ENCODE data around the gene ABCD3.

DNA sequence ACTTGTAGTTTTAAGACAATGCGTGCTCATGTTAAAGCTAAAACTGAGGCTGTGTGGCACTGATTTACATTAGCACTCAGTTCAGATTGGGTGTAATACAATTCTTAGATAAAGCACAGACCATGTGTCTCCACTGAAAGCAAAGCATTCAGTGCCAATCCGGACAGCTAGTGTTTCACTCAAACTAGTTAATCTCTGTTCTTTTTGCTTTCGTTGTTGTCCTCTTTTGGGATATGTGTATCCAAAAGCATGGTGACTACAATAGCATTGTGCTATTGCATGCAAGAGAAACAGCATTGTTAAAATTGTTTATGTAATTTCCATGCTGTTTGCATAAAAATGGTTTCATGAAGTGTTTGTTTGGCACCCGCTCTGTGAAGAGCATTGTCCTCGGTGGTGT, 68.8 kb downstream of the ABCD3 start:
- TF ChIP-seq, protein P1, sequence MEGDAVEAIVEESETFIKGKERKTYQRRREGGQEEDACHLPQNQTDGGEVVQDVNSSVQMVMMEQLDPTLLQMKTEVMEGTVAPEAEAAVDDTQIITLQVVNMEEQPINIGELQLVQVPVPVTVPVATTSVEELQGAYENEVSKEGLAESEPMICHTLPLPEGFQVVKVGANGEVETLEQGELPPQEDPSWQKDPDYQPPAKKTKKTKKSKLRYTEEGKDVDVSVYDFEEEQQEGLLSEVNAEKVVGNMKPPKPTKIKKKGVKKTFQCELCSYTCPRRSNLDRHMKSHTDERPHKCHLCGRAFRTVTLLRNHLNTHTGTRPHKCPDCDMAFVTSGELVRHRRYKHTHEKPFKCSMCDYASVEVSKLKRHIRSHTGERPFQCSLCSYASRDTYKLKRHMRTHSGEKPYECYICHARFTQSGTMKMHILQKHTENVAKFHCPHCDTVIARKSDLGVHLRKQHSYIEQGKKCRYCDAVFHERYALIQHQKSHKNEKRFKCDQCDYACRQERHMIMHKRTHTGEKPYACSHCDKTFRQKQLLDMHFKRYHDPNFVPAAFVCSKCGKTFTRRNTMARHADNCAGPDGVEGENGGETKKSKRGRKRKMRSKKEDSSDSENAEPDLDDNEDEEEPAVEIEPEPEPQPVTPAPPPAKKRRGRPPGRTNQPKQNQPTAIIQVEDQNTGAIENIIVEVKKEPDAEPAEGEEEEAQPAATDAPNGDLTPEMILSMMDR (IDR thresholded peaks at IDR 0.05; ENCODE audit: control extremely low read depth in 1 of 3, insufficient read depth in 1 of 3, low read depth in 1 of 3, low read length in 3 of 3): no peak
- no peak for TF ChIP-seq EGR1 (IDR thresholded peaks at IDR 0.05; ENCODE audit: borderline replicate concordance, low read depth, low read length)
- TF ChIP-seq KDM5A (IDR thresholded peaks at IDR 0.05; ENCODE audit: low read length): no peak
- TF ChIP-seq POLR2A (IDR thresholded peaks at IDR 0.05; ENCODE audit: control extremely low read depth in 1 of 2, low read depth in 2 of 2, low read length in 2 of 2): no peak
- TF ChIP-seq TBP (IDR thresholded peaks at IDR 0.05; ENCODE audit: low read depth, low read length): no peak
- no peak for TF ChIP-seq PHF8 (conservative IDR thresholded peaks at IDR 0.05; ENCODE audit: low read depth, low read length)
- no peak for TF ChIP-seq SP1 (IDR thresholded peaks at IDR 0.05; ENCODE audit: low read depth, low read length)
- TF ChIP-seq HDAC6 (IDR thresholded peaks at IDR 0.05; ENCODE audit: low read depth, low read length): no peak
- no peak for TF ChIP-seq NANOG (IDR thresholded peaks at IDR 0.05; ENCODE audit: insufficient read depth, low read depth, low read length, poor library complexity, severe bottlenecking)
- TF ChIP-seq, protein P2, sequence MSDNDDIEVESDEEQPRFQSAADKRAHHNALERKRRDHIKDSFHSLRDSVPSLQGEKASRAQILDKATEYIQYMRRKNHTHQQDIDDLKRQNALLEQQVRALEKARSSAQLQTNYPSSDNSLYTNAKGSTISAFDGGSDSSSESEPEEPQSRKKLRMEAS (IDR thresholded peaks at IDR 0.05): no peak
- no peak for TF ChIP-seq POLR2AphosphoS5 (IDR thresholded peaks at IDR 0.05; ENCODE audit: low read depth, low read length)
